IMR-90 (cell line): ENCODE measurements around the gene WBP1. TPM values are rescaled to one million over a fixed set of nuclear protein-coding genes. Genes with fewer than 3 reads are reported as not detected.

Experiments used
- ATAC-seq: fragments of 200-7000 bp; cut with Tn5 transposase; 2 replicates; pipeline ENCODE4 v1.9.1; 2020; ENCODE audit warnings: low read depth, mild to moderate bottlenecking, moderate library complexity
- BruUV-seq: library from RNA; stranded (reverse); fragments of 400-500 nt; replicated peaks from 2 replicates; lab custom pipeline; 2021; lab: Mats Ljungman, UMichigan
- CTCF ChIA-PET: fragments of 300-600 bp; formaldehyde crosslinking; extraction: SDS; loops from one replicate; lab custom pipeline; 2021; ENCODE audit warnings: antibody characterized with exemption; lab: Yijun Ruan, JAX
- POLR2A ChIA-PET: fragments of 300-600 bp; sonication (Branson Sonifier 250); formaldehyde crosslinking; loops from one replicate; lab custom pipeline; 2022; ENCODE audit warnings: antibody characterized with exemption; ENCODE audit not compliant: unreplicated experiment; lab: Charles Lee
- DNase-seq: peaks from one replicate; pipeline ENCODE4 v3.0.0; 2013
- H2AFZ ChIP-seq: replicated peaks from 2 replicates; pipeline ENCODE3; 2013; ENCODE audit warnings: low read length, mild to moderate bottlenecking; ENCODE audit not compliant: poor library complexity
- H2AK5ac ChIP-seq: 2 replicates; pipeline ENCODE4 v1.6.1; 2013; ENCODE audit warnings: low read depth, low read length, inconsistent platforms
- H2AK9ac ChIP-seq: replicated peaks from 2 replicates; pipeline ENCODE3; 2013; ENCODE audit warnings: mild to moderate bottlenecking, low read depth, low read length, moderate library complexity; ENCODE audit not compliant: poor library complexity
- H2BK120ac ChIP-seq: 2 replicates; pipeline ENCODE4 v1.6.1; 2013; ENCODE audit warnings: low read depth, low read length, inconsistent platforms
- H2BK15ac ChIP-seq: 3 replicates; pipeline ENCODE4 v1.6.1; 2013; ENCODE audit warnings: low read depth, low read length, inconsistent platforms
- H2BK20ac ChIP-seq: 2 replicates; pipeline ENCODE4 v1.6.1; 2013; ENCODE audit warnings: low read depth, mild to moderate bottlenecking, inconsistent platforms, low read length, moderate library complexity
- H2BK5ac ChIP-seq: 2 replicates; pipeline ENCODE4 v1.6.1; 2013; ENCODE audit warnings: mild to moderate bottlenecking, low read depth, low read length, inconsistent platforms; ENCODE audit not compliant: poor library complexity, severe bottlenecking
- H3K14ac ChIP-seq: replicated peaks from 2 replicates; pipeline ENCODE4 v1.6.1; 2013; ENCODE audit warnings: low read depth, low read length, inconsistent platforms
- H3K18ac ChIP-seq: 2 replicates; pipeline ENCODE4 v1.6.1; 2013; ENCODE audit warnings: low read depth, low read length, control low read depth
- H3K23ac ChIP-seq: 2 replicates; pipeline ENCODE4 v1.6.1; 2013; ENCODE audit warnings: low read depth, low read length, inconsistent platforms
- H3K27ac ChIP-seq: 2 replicates; pipeline ENCODE4 v1.5.1; 2013; ENCODE audit warnings: mild to moderate bottlenecking, control low read depth, low read length; ENCODE audit not compliant: insufficient read depth
- H3K27me3 ChIP-seq: 2 replicates; pipeline ENCODE4 v1.6.1; 2013; ENCODE audit warnings: low read length; ENCODE audit not compliant: control insufficient read depth, insufficient read depth
- H3K36me3 ChIP-seq: 2 replicates; pipeline ENCODE4 v1.6.1; 2013; ENCODE audit warnings: low read length, mixed read lengths; ENCODE audit not compliant: control insufficient read depth, insufficient read depth
- H3K4ac ChIP-seq: 2 replicates; pipeline ENCODE4 v1.6.1; 2013; ENCODE audit warnings: low read depth, low read length, inconsistent platforms
- H3K4me1 ChIP-seq: 2 replicates; pipeline ENCODE4 v1.6.1; 2013; ENCODE audit warnings: low read length, mixed read lengths; ENCODE audit not compliant: control insufficient read depth, insufficient read depth
- H3K4me2 ChIP-seq: 2 replicates; pipeline ENCODE4 v1.6.1; 2013; ENCODE audit warnings: low read depth, mild to moderate bottlenecking, control low read depth, low read length, moderate library complexity
- H3K4me3 ChIP-seq: 2 replicates; pipeline ENCODE4 v1.5.1; 2013; ENCODE audit warnings: low read depth, mild to moderate bottlenecking, control low read depth, low read length, moderate library complexity; ENCODE audit not compliant: insufficient read depth
- H3K56ac ChIP-seq: 2 replicates; pipeline ENCODE4 v1.6.1; 2013; ENCODE audit warnings: low read length, inconsistent platforms; ENCODE audit not compliant: insufficient read depth; ENCODE audit errors: extremely low read depth
- H3K79me1 ChIP-seq, 2 experiments: 2 replicates each; pipeline ENCODE4 v1.6.1; 2013; ENCODE audit warnings: low read length in 2 of 2, inconsistent platforms in 1 of 2, low read depth in 1 of 2
- H3K9ac ChIP-seq: 2 replicates; pipeline ENCODE4 v1.6.1; 2013; ENCODE audit warnings: low read depth, low read length, control low read depth
- H3K9me1 ChIP-seq: 2 replicates; pipeline ENCODE4 v1.6.1; 2013; ENCODE audit warnings: low read length, inconsistent platforms; ENCODE audit not compliant: insufficient read depth
- H3K9me3 ChIP-seq: 2 replicates; pipeline ENCODE4 v1.6.1; 2013; ENCODE audit warnings: low read length; ENCODE audit not compliant: control insufficient read depth, insufficient read depth
- H4K20me1 ChIP-seq: 2 replicates; pipeline ENCODE4 v1.6.1; 2013; ENCODE audit warnings: low read length, inconsistent platforms; ENCODE audit not compliant: insufficient read depth
- H4K5ac ChIP-seq: 2 replicates; pipeline ENCODE4 v1.6.1; 2013; ENCODE audit warnings: mild to moderate bottlenecking, low read depth, low read length, control low read depth
- H4K8ac ChIP-seq, 2 experiments: 2 replicates each; pipeline ENCODE4 v1.6.1; 2013; ENCODE audit warnings: low read depth in 2 of 2, low read length in 2 of 2, control low read depth in 1 of 2, inconsistent platforms in 1 of 2
- H4K91ac ChIP-seq: 2 replicates; pipeline ENCODE4 v1.6.1; 2013; ENCODE audit warnings: low read depth, low read length, inconsistent platforms; ENCODE audit not compliant: insufficient read depth
- BHLHE40 ChIP-seq: fragments of 150-350 bp; IDR thresholded peaks from 2 replicates; pipeline ENCODE4 v1.6.1; 2016; ENCODE audit warnings: mild to moderate bottlenecking, low read depth, low read length
- CHD1 ChIP-seq: IDR thresholded peaks from 2 replicates; pipeline ENCODE4 v1.6.1; 2012; ENCODE audit warnings: low read depth, low read length, improper control_type of control experiment
- MXI1 ChIP-seq: IDR thresholded peaks from 2 replicates; pipeline ENCODE4 v1.6.1; 2012; ENCODE audit warnings: low read depth, mild to moderate bottlenecking, low read length, moderate library complexity, borderline replicate concordance
- RAD21 ChIP-seq: IDR thresholded peaks from 2 replicates; pipeline ENCODE4 v1.6.1; 2012; ENCODE audit warnings: low read length, improper control_type of control experiment
- RFX5 ChIP-seq: IDR thresholded peaks from 2 replicates; pipeline ENCODE4 v1.8.0; 2012; ENCODE audit warnings: low read depth, mild to moderate bottlenecking, low read length, moderate library complexity
- WGBS, 2 experiments: methylation state at CpG; one replicate each; pipeline versions ENCODE4 v1.1.5 to v1.1.7; 2013; ENCODE audit warnings: missing lambda C conversion rate in 2 of 2; ENCODE audit not compliant: insufficient read length in 1 of 2; ENCODE audit errors: extremely low coverage in 2 of 2; 5-methylcytosine and 5-hydroxymethylcytosine counted together
- dilution Hi-C: fragments of 300-500 bp; cut with HindIII; formaldehyde crosslinking; loops from one replicate; pipeline ENCODE4 v1.14.3; 2018; ENCODE audit warnings: low sequenced_read_pairs; ENCODE audit not compliant: unreplicated experiment
- in situ Hi-C: fragments of 300-500 bp; cut with MboI; formaldehyde crosslinking; loops from 3 replicates; pipeline ENCODE4 v1.14.3; 2019; ENCODE audit warnings: low sequenced_read_pairs, inconsistent platforms, mixed read lengths
- intact Hi-C: fragments of 100-400 bp; cut with micrococcal nuclease; formaldehyde crosslinking; loops from 2 replicates; pipeline ENCODE4 v1.10.0; 2022
- polyA plus RNA-seq, 3 experiments: library from polyadenylated mRNA; depleted of rRNA; stranded (reverse); fragments of >200 nt; gene quantifications; 2 replicates each; pipeline ENCODE4 v1.2.3, GENCODE V29; 2012; ENCODE audit warnings: low replicate concordance in 1 of 3
- total RNA-seq: library from RNA; depleted of rRNA; stranded (reverse); fragments of >200 nt; gene quantifications from 2 replicates; pipeline ENCODE4 v1.2.3, GENCODE V29; 2012

WBP1 gene
- total and polyA plus RNA-seq, 2 of the 4 experiments (the other 2 are of a cell fraction) = 22.9 to 78.5 TPM

DNA sequence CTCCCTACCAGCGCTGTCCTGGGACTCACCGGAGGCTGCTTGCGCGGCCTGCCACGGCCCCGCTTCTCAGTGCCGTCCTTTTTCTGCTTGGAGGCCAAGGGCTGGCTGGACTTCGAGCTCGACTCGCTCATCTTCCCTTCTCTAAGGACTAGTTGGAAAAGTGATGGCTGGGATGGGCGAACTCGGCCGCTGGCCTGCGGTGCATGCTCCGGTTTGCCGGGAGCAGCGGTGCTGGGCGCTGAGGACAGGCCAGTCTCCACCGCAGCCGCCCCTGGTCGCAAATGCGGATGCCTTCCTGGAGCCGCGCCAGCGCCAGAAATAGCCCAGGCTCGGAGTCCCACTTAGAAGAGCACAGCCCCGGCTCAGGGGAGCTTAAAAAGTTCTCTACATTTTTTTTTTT, 39.9 kb upstream of the WBP1 start:
- peaks cover 4% of the 10 kb centered on the region for H3K9me1 ChIP-seq
- no peak for ATAC-seq
- H4K8ac ChIP-seq = no peak overlapping the region
- no peak overlapping the region for H3K23ac ChIP-seq
- H2BK20ac ChIP-seq = no peak overlapping the region
- H3K36me3 ChIP-seq = no peaks in the 10 kb centered on the region
- intact Hi-C loops = no loop called here
- ChIA-PET CTCF (no interaction called here), POLR2A (no interaction called here)
- peaks cover 3% of the 10 kb centered on the region for H3K4me1 ChIP-seq
- H4K91ac ChIP-seq = no peak overlapping the region
- no peak overlapping the region for H4K5ac ChIP-seq
- in situ Hi-C loops = no loop called here
- no peak overlapping the region for H2BK15ac ChIP-seq
- dilution Hi-C loops = no loop called here
- 83% methylated on average over 11 of the region's 27 CpGs; no CpG with 5 or more reads in 1 of the 2 experiments for WGBS, 2 experiments
- no peak overlapping the region for H3K4me2 ChIP-seq
- H3K27me3 ChIP-seq = peaks cover 27% of the 10 kb centered on the region
- no peak overlapping the region for H2BK120ac ChIP-seq
- no peak overlapping the region for H3K4me3 ChIP-seq
- no peak for DNase-seq
- H2BK5ac ChIP-seq = no peak overlapping the region
- H3K18ac ChIP-seq = no peak overlapping the region
- H3K9ac ChIP-seq = no peak overlapping the region
- TF ChIP-seq BHLHE40 (no peak), RFX5 (no peak), RAD21 (no peak), MXI1 (no peak), CHD1 (no peak)
- no peak overlapping the region for H3K14ac ChIP-seq
- no peaks in the 10 kb centered on the region for H4K20me1 ChIP-seq
- H3K79me1 ChIP-seq = peaks cover 2 to 4% of the 10 kb centered on the region in 2 experiments; a peak in 1 of 4 replicates
- H3K4ac ChIP-seq = no peak overlapping the region
- H2AK9ac ChIP-seq = no peak overlapping the region
- H2AFZ ChIP-seq = no peak overlapping the region
- BruUV-seq = no TSS peak
- no peak overlapping the region for H2AK5ac ChIP-seq
- no peak overlapping the region for H3K27ac ChIP-seq
- no peak overlapping the region for H3K56ac ChIP-seq
- H3K9me3 ChIP-seq = no peaks in the 10 kb centered on the region
